ENCODE data around the gene HLA-DQB2. TPM values are rescaled to one million over a fixed set of nuclear protein-coding genes. Genes with fewer than 3 reads are reported as not detected.

The HLA-DQB2 gene
- total RNA-seq, 2 donors from 2014 or later = 1.5 TPM; not detected in 1

GRCh38 chr6:32742374-32742773, 21.0 kb downstream of the HLA-DQB2 start:
- H3K4me1 ChIP-seq (replicated peaks) = no peaks in the 10 kb centered on the region
- H3K27me3 ChIP-seq (replicated peaks; ENCODE audit: insufficient read depth) = no peaks in the 10 kb centered on the region
- TF ChIP-seq POLR2AphosphoS5 (IDR thresholded peaks at IDR 0.05) (no peak), POLR2A (IDR thresholded peaks at IDR 0.05) (no peak)
- no peaks in the 10 kb centered on the region for H3K9me3 ChIP-seq
- no peak for DNase-seq (ENCODE audit: low spot score)
- no peak overlapping the region for H3K4me3 ChIP-seq
- intact Hi-C loops (cut with DNase I) = no loop called here
- H3K36me3 ChIP-seq = no peaks in the 10 kb centered on the region
- WGBS = 93% methylated on average over 3 of the region's 3 CpGs
- H3K27ac ChIP-seq = no peak overlapping the region

- Histone ChIP-seq H3K27me3 (replicated peaks; ENCODE audit: insufficient read depth) (no peaks in the 10 kb centered on the region), H3K27ac (no peak within 1 kb of the TSS), H3K4me3 (no peak within 1 kb of the TSS), H3K9me3 (no peaks in the 10 kb centered on the region), H3K4me1 (replicated peaks) (no peaks in the 10 kb centered on the region), H3K36me3 (no peaks in the 10 kb centered on the region)
- 63% methylated on average over 7 of the region's 7 CpGs for WGBS
- intact Hi-C loops (cut with DNase I) = no loop called here
- no peak for DNase-seq (ENCODE audit: low spot score)
- no peak for TF ChIP-seq POLR2AphosphoS5 (IDR thresholded peaks at IDR 0.05)
- TF ChIP-seq POLR2A (IDR thresholded peaks at IDR 0.05) = no peak
- no peak for TF ChIP-seq CTCF (IDR thresholded peaks at IDR 0.05)
Measured at GRCh38 chr6:32741031-32741960, 22.0 kb downstream of the HLA-DQB2 start, which contains the start of gene HLA-DQA2. Gene HLA-DQA2, plus strand, starts transcription at chr6:32741391. Its CDS starts 53 bp downstream, at chr6:32741444.

- Histone ChIP-seq H3K4me1 (replicated peaks) (no peaks in the 10 kb centered on the region), H3K27ac (no peak overlapping the region), H3K27me3 (replicated peaks; ENCODE audit: insufficient read depth) (no peaks in the 10 kb centered on the region), H3K36me3 (no peaks in the 10 kb centered on the region), H3K9me3 (no peaks in the 10 kb centered on the region), H3K4me3 (no peak overlapping the region)
- 56% methylated on average over 2 of the region's 2 CpGs for whole genome bisulfite sequencing
- no peak for DNase-seq (ENCODE audit: low spot score)
- TF ChIP-seq CTCF (IDR thresholded peaks at IDR 0.05) = no peak
- no peak for TF ChIP-seq POLR2AphosphoS5 (IDR thresholded peaks at IDR 0.05)
- intact Hi-C loops (cut with DNase I) = no loop called here
Measured at GRCh38 chr6:32738126-32738525, 25.2 kb downstream of the HLA-DQB2 start.

GRCh38 chr6:32718879-32719278, 44.5 kb downstream of the HLA-DQB2 start:
- Histone ChIP-seq H3K4me3 (no peak overlapping the region), H3K27ac (no peak overlapping the region), H3K4me1 (replicated peaks) (no peaks in the 10 kb centered on the region), H3K27me3 (replicated peaks; ENCODE audit: insufficient read depth) (no peaks in the 10 kb centered on the region), H3K9me3 (no peaks in the 10 kb centered on the region), H3K36me3 (no peaks in the 10 kb centered on the region)
- DNase-seq (ENCODE audit: low spot score) = no peak
- WGBS = 46% methylated on average over 3 of the region's 3 CpGs
- intact Hi-C loops (cut with DNase I) = no loop called here
- no peak for TF ChIP-seq POLR2A (IDR thresholded peaks at IDR 0.05)
- TF ChIP-seq CTCF (IDR thresholded peaks at IDR 0.05) = no peak
- TF ChIP-seq POLR2AphosphoS5 (IDR thresholded peaks at IDR 0.05) = no peak

- intact Hi-C loops (cut with DNase I) = no loop called here
- H3K36me3 ChIP-seq = no peaks in the 10 kb centered on the region
- H3K27ac ChIP-seq = no peak overlapping the region
- no peaks in the 10 kb centered on the region for H3K9me3 ChIP-seq
- no peak overlapping the region for H3K4me3 ChIP-seq
- WGBS = 94% methylated on average over 3 of the region's 3 CpGs
- no peak for DNase-seq (ENCODE audit: low spot score)
- TF ChIP-seq POLR2A (IDR thresholded peaks at IDR 0.05) (no peak), POLR2AphosphoS5 (IDR thresholded peaks at IDR 0.05) (no peak), CTCF (IDR thresholded peaks at IDR 0.05) (no peak)
- no peaks in the 10 kb centered on the region for H3K27me3 ChIP-seq (replicated peaks; ENCODE audit: insufficient read depth)
- no peaks in the 10 kb centered on the region for H3K4me1 ChIP-seq (replicated peaks)
Measured at GRCh38 chr6:32716396-32716795, 46.9 kb downstream of the HLA-DQB2 start.
